ENCODE measurements around the gene LRRC61.
"Not testable (repeated sequence)": the region's sequence is repeated elsewhere in the genome, so short reads cannot be mapped to it uniquely, and the experiment has no call there.

Gene LRRC61

DNA sequence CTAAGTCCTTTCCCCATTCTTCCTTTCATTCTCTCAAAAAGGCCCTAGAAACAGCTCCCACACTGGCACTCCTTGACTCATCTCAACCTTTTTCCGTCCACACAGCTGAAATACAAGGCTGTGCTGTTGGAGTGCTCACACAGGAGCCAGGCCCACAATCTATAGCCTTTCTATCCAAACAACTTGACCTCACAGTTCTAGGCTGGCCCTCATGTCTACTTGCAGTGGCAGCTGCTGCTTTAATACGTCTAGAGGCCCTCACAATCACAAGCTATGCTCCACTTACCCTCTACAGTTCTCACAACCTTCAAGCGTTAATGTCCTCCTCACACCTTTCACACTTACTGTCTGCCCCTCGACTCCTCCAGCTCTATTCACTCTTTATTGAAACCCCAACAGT is 12.0 kb upstream of the LRRC61 start:
- H3K27ac ChIP-seq (ENCODE audit: low read length): no peak overlapping the region
- H3K4me1 ChIP-seq (ENCODE audit: control insufficient read depth in 1 of 2, insufficient read depth in 2 of 2, low read length in 2 of 2): no peaks in the 10 kb centered on the region

DNA sequence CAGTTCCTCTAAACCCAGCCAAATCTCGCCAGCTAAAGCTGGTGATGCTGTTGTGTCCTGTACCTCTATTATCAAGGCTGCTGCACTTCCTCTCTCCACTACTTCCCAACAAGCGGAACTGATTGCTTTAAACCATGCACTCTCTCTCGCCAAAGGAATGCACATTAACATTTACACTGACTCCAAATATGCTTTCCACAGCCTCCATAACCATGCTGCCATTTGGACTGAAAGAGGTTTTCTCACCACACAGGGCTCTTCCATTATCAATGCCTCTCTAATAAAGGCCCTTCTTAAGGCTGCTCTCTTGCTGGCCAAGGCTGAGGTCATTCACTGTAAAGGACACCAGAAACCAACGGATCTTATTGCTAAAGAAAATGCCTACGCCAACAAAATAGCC is 11.4 kb upstream of the LRRC61 start:
- no peaks in the 10 kb centered on the region for H3K4me1 ChIP-seq (ENCODE audit: control insufficient read depth in 1 of 2, insufficient read depth in 2 of 2, low read length in 2 of 2)
- H3K27me3 ChIP-seq (ENCODE audit: low read depth, low read length): no peaks in the 10 kb centered on the region
- H3K36me3 ChIP-seq (ENCODE audit: control insufficient read depth in 1 of 2, insufficient read depth in 2 of 2, low read length in 2 of 2): peaks cover 0 to 3% of the 10 kb centered on the region in 2 donors
- no peaks in the 10 kb centered on the region for H3K9me3 ChIP-seq (ENCODE audit: control insufficient read depth in 1 of 2, low read length in 2 of 2)
- H3K4me3 ChIP-seq (ENCODE audit: low read depth in 1 of 2, low read length in 2 of 2): no peak overlapping the region
- H3K27ac ChIP-seq (ENCODE audit: low read length): no peak overlapping the region

More for the DNA sequence above, 12.0 kb upstream of the LRRC61 start:
- peaks cover 0 to 3% of the 10 kb centered on the region in 2 donors for H3K36me3 ChIP-seq (ENCODE audit: control insufficient read depth in 1 of 2, insufficient read depth in 2 of 2, low read length in 2 of 2)
- no peaks in the 10 kb centered on the region for H3K9me3 ChIP-seq (ENCODE audit: control insufficient read depth in 1 of 2, low read length in 2 of 2)
- H3K27me3 ChIP-seq (ENCODE audit: low read depth, low read length): no peaks in the 10 kb centered on the region
- H3K4me3 ChIP-seq (ENCODE audit: low read depth in 1 of 2, low read length in 2 of 2): no peak overlapping the region

DNA sequence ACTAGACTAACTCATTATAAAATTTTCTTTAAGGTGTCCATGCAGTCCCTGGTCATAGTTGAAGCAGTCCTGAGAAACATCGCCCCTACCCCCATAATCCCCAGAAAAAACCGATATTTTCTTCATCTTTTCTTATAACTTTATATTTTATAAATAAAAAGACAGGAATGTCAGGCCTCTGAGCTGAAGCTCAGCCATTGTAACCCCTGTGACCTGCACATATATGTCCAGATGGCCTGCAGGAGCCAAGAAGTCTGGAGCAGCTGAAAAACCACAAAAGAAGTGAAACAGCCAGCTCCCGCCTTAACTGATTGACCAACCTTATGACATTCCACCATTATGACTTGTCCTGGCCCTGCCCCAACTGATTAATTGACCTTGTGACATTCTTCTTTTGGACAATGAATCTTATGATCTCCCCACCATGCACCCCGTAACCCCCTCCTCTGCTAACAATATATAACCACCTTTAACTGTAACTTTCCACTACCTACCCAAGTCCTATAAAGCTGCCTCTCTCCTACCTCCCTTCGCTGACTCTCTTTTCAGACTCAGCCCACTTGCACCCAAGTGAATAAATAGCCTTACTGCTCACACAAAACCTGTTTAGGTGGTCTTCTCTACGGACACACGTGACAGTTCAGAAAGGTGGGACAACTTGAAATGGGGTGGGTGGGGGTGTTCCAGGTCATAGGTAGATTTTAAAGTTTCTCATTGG is 10.3 kb upstream of the LRRC61 start:
- H3K4me1 ChIP-seq (ENCODE audit: control insufficient read depth in 1 of 2, insufficient read depth in 2 of 2, low read length in 2 of 2); H3K9me3 ChIP-seq (ENCODE audit: control insufficient read depth in 1 of 2, low read length in 2 of 2); H3K27ac ChIP-seq (ENCODE audit: low read length); H3K27me3 ChIP-seq (ENCODE audit: low read depth, low read length); H3K4me3 ChIP-seq (ENCODE audit: low read depth in 1 of 2, low read length in 2 of 2); H3K36me3 ChIP-seq (ENCODE audit: control insufficient read depth in 1 of 2, insufficient read depth in 2 of 2, low read length in 2 of 2): not testable (repeated sequence)

DNA sequence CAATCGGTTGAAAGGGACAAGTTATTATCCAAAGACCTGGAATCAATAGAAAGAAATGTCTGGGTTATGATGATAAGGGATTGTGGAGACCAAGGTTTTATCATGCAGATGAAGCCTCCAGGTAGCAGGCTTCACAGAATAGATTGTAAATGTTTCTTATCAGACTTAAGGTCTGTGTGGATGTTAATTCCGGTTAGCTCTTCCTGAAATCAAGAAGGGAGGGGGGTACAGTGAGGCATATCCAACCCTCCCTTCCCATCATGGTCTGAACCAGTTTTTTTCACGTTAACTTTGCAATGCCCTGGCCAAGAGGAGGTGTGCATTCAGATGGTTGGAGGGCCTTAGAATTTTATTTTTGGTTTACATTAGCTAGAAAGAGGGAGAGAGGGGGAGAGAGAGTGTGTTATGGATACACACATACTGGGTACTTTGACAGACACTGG is 9.8 kb upstream of the LRRC61 start:
- H3K4me3 ChIP-seq (ENCODE audit: low read depth in 1 of 2, low read length in 2 of 2): no peak overlapping the region
- H3K4me1 ChIP-seq (ENCODE audit: control insufficient read depth in 1 of 2, insufficient read depth in 2 of 2, low read length in 2 of 2): no peaks in the 10 kb centered on the region
- H3K36me3 ChIP-seq (ENCODE audit: control insufficient read depth in 1 of 2, insufficient read depth in 2 of 2, low read length in 2 of 2): peaks cover 0 to 3% of the 10 kb centered on the region in 2 donors
- H3K27me3 ChIP-seq (ENCODE audit: low read depth, low read length): no peaks in the 10 kb centered on the region
- no peak overlapping the region for H3K27ac ChIP-seq (ENCODE audit: low read length)
- no peaks in the 10 kb centered on the region for H3K9me3 ChIP-seq (ENCODE audit: control insufficient read depth in 1 of 2, low read length in 2 of 2)

DNA sequence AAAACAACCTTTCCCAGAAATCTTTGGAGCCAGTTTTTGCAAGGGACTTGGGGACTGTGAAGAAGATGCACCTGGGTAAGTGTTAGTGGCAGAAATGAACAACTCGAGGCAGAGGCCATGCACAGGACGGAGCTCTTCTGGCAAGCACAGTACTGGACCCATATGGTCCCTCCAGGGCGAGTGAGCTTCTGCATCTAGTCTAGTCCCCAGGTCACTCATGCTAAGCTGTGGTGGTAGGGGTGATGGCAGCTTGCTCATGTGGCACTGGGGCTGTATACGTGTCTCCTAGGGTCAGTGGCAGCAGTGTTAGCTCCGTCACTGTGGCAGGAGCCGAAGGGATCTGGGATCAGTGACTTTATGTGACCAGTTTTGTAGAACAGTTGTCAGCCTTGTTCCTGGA is 9.3 kb upstream of the LRRC61 start:
- Histone ChIP-seq H3K4me3 (ENCODE audit: low read depth in 1 of 2, low read length in 2 of 2) (no peak overlapping the region), H3K4me1 (ENCODE audit: control insufficient read depth in 1 of 2, insufficient read depth in 2 of 2, low read length in 2 of 2) (no peaks in the 10 kb centered on the region), H3K27me3 (ENCODE audit: low read depth, low read length) (no peaks in the 10 kb centered on the region), H3K36me3 (ENCODE audit: control insufficient read depth in 1 of 2, insufficient read depth in 2 of 2, low read length in 2 of 2) (peaks cover 0 to 3% of the 10 kb centered on the region in 2 donors), H3K9me3 (ENCODE audit: control insufficient read depth in 1 of 2, low read length in 2 of 2) (no peaks in the 10 kb centered on the region), H3K27ac (ENCODE audit: low read length) (no peak overlapping the region)

DNA sequence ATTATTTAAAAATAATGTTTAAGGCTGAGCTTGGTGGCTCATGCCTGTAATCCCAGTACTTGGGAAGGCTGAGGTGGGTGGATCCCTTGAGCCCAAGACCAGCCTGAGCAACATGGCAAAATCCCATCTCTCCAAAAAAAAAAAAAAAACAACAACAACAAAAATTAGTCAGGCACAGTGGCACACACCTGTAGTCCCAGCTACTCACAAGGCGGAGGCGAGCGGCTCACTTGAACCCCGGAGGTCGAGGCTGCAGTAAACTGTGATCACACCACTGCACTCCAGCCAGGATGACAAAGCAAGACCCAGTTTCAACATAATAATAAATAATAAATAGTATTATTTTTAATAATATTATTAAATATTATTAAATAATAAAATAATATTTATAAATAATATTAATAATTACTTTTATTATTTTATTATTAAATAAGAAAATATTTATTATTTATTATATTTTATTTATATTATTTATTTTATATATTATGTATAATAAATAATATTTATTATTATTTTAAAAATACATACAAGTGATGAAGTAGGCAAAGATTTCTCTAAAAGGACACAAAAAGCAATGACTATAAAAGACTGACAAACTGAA is 8.4 kb upstream of the LRRC61 start:
- H3K27me3 ChIP-seq (ENCODE audit: low read depth, low read length): no peaks in the 10 kb centered on the region
- H3K36me3 ChIP-seq (ENCODE audit: control insufficient read depth in 1 of 2, insufficient read depth in 2 of 2, low read length in 2 of 2): peaks cover 0 to 3% of the 10 kb centered on the region in 2 donors
- H3K27ac ChIP-seq (ENCODE audit: low read length): no peak overlapping the region
- H3K4me1 ChIP-seq (ENCODE audit: control insufficient read depth in 1 of 2, insufficient read depth in 2 of 2, low read length in 2 of 2): no peaks in the 10 kb centered on the region
- no peak overlapping the region for H3K4me3 ChIP-seq (ENCODE audit: low read depth in 1 of 2, low read length in 2 of 2)
- no peaks in the 10 kb centered on the region for H3K9me3 ChIP-seq (ENCODE audit: control insufficient read depth in 1 of 2, low read length in 2 of 2)

DNA sequence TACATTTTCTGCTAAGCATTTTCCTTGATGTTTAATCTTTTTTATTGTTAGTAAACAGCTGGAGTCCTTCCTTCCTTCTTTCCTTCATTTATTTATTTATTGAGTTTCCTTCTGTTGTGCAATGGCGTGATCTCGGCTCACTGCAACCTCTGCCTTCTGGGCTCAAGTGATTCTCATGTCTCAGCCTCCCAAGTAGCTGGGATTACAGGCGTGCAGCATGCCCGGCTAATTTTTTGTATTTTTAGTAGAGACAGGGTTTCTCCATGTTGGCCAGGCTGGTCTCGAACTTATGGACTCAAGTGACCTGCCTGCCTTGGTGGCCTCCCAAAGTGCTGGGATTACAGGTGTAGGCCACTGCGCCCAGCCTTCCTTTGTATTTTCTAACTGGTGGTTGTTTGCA is 6.2 kb upstream of the LRRC61 start:
- H3K27ac ChIP-seq (ENCODE audit: low read length); H3K9me3 ChIP-seq (ENCODE audit: control insufficient read depth in 1 of 2, low read length in 2 of 2): not testable (repeated sequence)

DNA sequence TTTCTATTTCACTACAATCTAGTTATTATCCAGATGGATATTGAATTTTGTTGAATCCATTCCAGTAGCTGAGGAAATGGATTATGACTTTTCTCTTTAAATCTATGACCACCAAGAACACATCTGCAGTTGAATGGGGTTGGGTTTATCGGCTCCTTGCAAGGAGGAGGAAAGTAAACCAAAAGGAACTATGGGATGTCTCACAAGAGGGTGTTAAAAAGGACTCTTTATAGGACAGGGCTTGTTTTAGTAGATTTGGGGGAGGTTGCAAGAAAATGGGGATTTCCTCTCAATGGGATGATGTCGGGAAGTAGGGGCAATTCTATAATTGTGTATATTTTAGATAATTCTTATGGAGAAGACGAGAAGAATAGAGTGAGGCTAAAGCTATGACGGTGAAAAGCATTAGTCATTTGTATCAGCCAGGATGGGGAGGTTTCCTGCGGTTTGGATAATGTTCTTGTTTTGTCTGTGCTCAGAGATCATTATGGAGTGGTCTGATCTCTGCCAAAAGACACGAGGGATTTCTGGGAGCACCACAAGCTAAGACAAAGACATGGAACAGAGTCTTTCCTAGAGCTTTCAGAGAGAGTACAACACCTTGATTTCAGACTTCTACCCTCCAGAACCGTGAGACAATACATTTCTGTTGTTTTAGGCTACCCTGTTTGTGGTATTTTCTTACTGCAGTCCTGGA is 5.3 kb upstream of the LRRC61 start:
- Histone ChIP-seq H3K27ac (ENCODE audit: low read length) (no peak overlapping the region), H3K36me3 (ENCODE audit: control insufficient read depth in 1 of 2, insufficient read depth in 2 of 2, low read length in 2 of 2) (peaks cover 0 to 3% of the 10 kb centered on the region in 2 donors)

More for the DNA sequence above, 6.2 kb upstream of the LRRC61 start:
- H3K27me3 ChIP-seq (ENCODE audit: low read depth, low read length); H3K4me1 ChIP-seq (ENCODE audit: control insufficient read depth in 1 of 2, insufficient read depth in 2 of 2, low read length in 2 of 2); H3K36me3 ChIP-seq (ENCODE audit: control insufficient read depth in 1 of 2, insufficient read depth in 2 of 2, low read length in 2 of 2); H3K4me3 ChIP-seq (ENCODE audit: low read depth in 1 of 2, low read length in 2 of 2): not testable (repeated sequence)

DNA sequence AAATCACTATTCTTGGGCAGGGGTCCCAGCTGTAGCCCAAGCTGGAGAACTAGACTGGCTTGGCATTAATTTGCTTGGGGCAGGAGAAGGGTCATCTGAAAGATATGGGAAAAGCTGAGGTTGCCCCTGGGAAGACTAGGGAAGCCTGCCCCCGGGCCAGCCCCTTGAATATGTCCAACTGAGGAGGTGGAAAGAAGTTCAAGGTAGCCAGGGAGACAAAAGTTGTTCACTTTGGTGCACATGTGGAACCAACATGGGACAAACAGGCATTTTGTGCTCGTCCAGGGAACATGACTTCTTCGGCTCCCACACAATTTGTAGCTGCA is 1.4 kb upstream of the LRRC61 start:
- peaks cover 0 to 6% of the 10 kb centered on the region in 2 donors for H3K36me3 ChIP-seq (ENCODE audit: control insufficient read depth in 1 of 2, insufficient read depth in 2 of 2, low read length in 2 of 2)
- no peak overlapping the region for H3K27ac ChIP-seq (ENCODE audit: low read length)
- peaks cover 0 to 11% of the 10 kb centered on the region in 2 donors for H3K4me1 ChIP-seq (ENCODE audit: control insufficient read depth in 1 of 2, insufficient read depth in 2 of 2, low read length in 2 of 2)
- H3K4me3 ChIP-seq (ENCODE audit: low read depth in 1 of 2, low read length in 2 of 2): no peak overlapping the region
- no peaks in the 10 kb centered on the region for H3K9me3 ChIP-seq (ENCODE audit: control insufficient read depth in 1 of 2, low read length in 2 of 2)
- no peaks in the 10 kb centered on the region for H3K27me3 ChIP-seq (ENCODE audit: low read depth, low read length)

More for the DNA sequence above, 5.3 kb upstream of the LRRC61 start:
- Histone ChIP-seq H3K4me3 (ENCODE audit: low read depth in 1 of 2, low read length in 2 of 2) (no peak overlapping the region), H3K4me1 (ENCODE audit: control insufficient read depth in 1 of 2, insufficient read depth in 2 of 2, low read length in 2 of 2) (peaks cover 0 to 11% of the 10 kb centered on the region in 2 donors), H3K9me3 (ENCODE audit: control insufficient read depth in 1 of 2, low read length in 2 of 2) (no peaks in the 10 kb centered on the region), H3K27me3 (ENCODE audit: low read depth, low read length) (no peaks in the 10 kb centered on the region)

DNA sequence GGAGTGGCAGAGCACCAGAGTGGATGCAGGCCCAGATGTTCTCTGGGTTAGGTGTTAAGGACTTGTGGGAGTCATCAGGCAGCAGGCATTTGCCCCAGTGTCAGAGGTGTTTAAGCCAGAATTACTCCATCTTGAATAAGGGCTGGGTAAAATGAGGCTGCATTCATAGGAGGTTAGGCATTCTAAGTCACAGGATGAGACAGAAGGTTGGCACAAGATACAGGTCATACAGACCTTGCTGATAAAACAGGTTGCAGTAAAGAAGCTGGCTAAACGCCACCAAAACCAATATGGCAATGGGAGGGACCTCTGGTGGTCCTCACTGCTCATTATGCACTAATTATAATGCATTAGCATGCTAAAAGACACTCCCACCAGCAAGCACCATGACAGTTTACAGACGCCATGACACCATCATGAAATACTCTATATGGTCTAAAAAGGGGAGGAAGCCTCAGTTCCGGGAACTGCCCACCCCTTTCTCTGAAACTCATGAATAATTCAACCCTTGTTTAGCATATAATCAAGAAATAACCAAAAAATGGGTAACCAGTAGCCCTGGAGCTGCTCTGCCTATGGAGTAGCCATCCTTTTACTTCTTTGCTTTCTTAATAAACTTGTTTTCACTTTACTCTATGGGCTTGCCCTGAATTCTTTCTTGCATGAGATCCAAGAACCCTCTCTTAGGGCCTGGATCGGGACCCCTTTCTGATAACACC is 882 bp upstream of the LRRC61 start:
- peaks cover 0 to 11% of the 10 kb centered on the region in 2 donors for H3K4me1 ChIP-seq (ENCODE audit: control insufficient read depth in 1 of 2, insufficient read depth in 2 of 2, low read length in 2 of 2)
- no peaks in the 10 kb centered on the region for H3K9me3 ChIP-seq (ENCODE audit: control insufficient read depth in 1 of 2, low read length in 2 of 2)
- H3K27ac ChIP-seq (ENCODE audit: low read length): peak overlapping the region; percentile 35
- H3K4me3 ChIP-seq (ENCODE audit: low read depth in 1 of 2, low read length in 2 of 2): peak overlapping the region; percentile 76 to 79
- H3K36me3 ChIP-seq (ENCODE audit: control insufficient read depth in 1 of 2, insufficient read depth in 2 of 2, low read length in 2 of 2): peaks cover 0 to 6% of the 10 kb centered on the region in 2 donors
- H3K27me3 ChIP-seq (ENCODE audit: low read depth, low read length): no peaks in the 10 kb centered on the region

Data from muscle layer of duodenum (tissue), 2 donors.